HG02759 (cell line): ENCODE measurements around the gene AIRE.
"Not testable (repeated sequence)": the region's sequence is repeated elsewhere in the genome, so short reads cannot be mapped to it uniquely, and the experiment has no call there.

Experiments used
- ATAC-seq: cut with Tn5 transposase; IDR thresholded peaks from one replicate; pipeline ENCODE4 v1.9.1; 2021; ENCODE audit warnings: mild to moderate bottlenecking, moderate library complexity; ENCODE audit not compliant: unreplicated experiment

Gene AIRE

DNA sequence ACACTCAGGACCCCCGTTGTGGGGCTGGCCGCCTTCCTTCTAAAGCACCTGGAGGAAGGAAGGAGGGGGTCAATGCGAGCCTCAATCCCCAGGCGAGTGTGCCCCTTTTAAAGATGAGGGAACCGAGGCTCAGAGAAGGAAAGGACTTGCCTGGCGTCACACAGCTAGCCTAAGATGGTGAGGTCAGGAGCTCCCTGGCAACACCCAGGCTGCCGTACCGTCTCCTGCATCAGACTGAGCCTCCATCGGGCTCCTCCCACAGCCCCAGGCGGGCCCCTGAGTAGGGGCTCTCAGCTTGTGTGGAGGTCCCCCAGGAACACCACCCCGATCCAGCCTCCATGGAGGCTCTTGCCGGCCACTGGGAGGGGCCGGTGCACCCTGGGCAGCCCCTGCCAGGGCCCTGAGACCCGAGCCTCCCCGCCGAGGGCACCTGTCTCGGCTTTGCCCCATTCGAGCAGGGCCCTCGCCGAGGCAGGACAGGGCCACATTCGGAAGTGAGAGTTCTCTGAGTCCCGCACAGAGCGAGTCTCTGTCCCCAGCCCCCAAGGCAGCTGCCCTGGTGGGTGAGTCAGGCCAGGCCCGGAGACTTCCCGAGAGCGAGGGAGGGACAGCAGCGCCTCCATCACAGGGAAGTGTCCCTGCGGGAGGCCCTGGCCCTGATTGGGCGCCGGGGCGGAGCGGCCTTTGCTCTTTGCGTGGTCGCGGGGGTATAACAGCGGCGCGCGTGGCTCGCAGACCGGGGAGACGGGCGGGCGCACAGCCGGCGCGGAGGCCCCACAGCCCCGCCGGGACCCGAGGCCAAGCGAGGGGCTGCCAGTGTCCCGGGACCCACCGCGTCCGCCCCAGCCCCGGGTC is at the start of gene AIRE:
Gene AIRE, plus strand, starts transcription at position 739 of the 855 bp plus-strand sequence. CDS start 131 bp downstream, outside the sequence.
- no peak for ATAC-seq

DNA sequence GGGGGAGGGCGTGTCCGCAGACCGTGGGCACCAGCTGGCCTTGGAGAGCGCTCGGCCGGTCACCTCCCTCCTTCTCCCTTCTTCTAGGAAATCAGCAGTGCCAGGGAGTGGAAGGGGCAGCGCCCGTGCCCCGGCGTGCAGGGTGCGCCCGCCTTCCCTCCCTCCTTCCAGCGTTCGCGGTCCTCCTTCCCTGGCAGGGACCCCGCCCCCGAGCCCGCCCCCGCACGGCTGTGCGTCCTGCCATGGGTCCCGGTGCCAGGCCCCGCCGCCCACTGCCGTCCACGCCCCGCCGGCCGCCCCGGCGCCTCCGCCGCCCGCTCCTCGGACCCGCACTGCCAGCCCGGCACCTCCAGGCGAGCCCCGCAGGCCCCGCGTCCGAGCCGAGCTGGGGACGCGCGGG is 45.3 kb upstream of the AIRE start:
- not testable (repeated sequence) for ATAC-seq

DNA sequence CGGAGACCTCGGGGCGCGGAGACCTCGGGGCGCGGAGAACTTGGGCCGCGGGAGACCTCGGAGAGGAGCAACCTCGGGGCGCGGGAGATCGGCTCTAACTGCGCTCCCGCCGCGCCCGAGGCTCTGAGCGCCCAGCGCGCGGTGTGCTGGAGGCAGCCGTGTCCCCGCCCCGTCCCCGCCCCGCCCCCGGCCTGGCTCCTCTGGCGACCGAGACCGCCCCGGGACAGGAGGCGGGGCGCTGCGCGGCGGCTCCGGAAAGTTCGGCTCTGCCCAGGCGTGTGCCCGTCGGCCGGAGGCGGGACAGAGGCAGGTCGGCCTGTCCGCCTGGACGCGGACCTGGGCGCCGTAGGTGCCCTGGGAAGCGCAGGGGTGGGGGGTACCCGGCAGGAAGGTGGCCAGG is 44.8 kb upstream of the AIRE start, which contains the start of gene ICOSLG:
Gene ICOSLG, minus strand, starts transcription at position 102 of the 400 bp plus-strand sequence. CDS start 126 bp downstream, outside the sequence.
- peak; percentile 55 for ATAC-seq

DNA sequence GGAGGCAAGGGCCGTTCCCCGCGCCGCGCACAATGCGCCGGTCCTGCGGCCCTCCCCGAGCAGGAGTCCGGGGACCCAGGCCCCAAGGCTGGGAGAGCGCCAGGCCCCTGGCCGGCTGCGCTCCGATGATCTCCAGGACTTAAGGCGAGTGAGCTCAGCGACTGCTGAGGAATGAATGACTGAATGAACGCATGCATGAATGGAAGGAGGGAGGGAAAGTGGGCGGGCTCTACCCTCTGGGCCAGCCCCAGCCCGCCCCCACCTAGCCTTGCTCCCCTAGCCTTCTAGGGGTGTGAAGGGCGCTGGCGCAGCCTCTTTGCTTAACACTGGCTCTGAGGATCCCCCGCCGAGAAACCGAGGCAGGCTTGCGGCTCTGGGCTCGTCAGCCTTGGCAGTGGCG is 44.4 kb upstream of the AIRE start:
- ATAC-seq, result peak; percentile 43

DNA sequence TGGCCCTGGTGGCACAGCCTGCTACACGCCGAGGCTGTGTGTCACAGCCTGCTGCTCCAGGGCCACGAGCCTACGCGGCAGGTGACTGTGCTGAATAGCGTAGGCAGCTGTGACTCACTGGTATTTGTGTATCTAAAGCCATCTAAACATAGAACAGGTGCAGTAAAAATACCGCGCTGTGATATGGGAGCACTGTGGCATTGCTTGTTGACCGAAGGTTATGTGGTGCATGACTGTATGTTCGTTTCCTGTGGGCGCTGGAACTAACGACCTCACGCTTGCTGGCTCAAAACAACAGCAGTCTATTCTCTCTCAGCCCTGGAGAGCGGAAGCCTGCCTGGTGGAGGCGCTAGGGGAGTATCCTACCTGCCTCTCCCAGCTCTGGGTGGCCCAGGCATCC is 41.7 kb upstream of the AIRE start:
- peak; percentile 50 for ATAC-seq

DNA sequence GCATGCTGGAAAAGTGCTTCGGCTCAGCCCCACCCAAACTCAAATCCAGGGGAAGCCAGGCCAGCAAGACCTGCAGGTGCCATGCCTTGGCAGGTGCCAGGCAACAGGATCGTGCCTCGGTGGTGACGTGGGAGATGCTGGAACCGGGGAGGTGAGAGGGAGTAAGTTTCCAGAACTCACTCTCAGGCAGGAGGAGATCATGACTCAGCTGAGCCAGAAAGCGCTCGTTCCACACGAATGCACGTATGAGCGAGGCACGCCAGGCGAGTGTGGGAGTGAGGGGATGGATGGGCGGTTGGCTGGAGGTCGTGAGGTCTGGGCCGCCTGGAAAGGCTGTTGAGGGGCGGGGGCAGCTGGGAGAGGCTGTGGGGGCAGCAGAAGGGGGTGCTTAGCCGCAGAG is 37.8 kb upstream of the AIRE start:
- not testable (repeated sequence) for ATAC-seq

DNA sequence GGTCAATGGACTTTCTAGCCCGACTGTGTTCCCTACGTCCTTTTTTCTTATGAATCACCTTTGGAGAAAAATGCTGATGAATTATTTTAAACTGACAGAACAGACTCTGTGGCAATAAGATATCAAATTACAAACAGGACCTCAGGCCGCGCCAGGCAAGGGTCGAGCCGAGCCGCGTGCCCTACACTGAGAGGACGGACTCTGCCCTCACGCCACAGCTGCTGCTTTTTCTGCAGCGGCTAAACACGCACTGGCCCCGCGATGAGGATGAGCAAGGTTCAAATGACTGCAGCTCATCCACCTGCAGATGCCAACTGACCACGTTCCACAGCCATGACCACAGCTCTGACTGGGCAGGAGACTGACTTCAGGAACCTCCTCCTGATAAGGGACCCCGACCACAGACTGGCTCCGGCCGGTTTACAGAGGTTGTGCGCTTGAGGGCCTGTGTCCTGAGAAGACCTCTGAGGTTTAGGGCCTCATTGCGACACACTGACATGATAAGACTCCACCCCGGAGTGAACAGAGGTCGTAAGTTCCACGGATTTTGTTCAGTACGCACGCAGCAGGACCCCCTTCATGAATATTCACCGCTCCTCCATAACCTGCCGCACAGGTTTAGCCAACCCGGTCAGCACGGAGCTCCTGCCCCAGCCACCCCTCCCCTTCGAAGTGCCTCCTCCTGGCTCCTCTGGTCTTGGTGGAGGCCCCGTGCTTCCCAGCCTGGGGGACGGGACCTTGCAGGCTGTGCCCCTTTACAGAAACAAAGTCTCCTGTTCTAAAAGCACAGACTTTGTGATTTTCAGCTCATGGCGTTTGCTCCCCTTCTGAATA is 36.3 kb upstream of the AIRE start:
- ATAC-seq, result not testable (repeated sequence)

DNA sequence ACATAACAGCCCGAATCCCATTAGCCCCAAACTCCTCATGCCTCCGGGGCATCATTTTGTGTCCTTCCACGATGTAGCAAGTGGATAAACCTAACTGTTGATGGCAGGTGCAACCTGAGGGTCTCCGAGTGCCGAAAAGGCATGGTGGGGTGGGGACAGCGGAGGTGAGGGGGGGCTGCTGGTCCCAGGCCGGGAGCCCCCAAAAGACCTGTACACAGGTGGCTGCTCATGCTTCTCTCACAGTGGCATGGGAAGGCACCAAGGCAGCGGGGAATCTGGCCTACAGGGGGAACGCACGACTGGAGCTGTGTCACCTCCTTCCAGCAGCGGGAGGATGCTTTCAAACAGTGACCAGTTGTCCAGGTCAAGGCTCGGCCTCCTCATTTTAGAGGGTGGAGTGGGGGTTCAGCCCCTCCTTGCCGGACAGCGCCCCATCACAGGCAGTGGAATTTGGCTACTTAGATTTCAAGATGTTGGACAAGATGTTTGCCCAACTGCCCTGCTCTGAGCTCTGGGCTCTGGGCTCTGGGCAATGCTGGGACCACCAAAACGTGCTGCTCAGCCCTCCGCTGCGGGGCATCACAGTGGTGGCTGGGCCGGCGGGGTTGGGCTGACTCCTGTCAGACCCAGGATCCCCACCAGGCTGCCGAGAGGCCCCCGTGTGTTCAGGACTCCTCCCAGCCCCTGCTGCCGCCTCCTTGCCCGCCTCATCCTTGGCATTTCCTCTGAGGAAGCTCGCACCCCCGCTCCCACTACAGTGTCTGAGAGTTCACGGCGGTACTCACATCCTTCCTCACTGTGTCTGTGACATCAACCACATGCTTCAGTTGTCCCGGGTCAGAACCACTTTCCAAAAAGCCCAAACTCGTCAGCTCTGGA is 31.6 kb upstream of the AIRE start:
- ATAC-seq, result no peak

DNA sequence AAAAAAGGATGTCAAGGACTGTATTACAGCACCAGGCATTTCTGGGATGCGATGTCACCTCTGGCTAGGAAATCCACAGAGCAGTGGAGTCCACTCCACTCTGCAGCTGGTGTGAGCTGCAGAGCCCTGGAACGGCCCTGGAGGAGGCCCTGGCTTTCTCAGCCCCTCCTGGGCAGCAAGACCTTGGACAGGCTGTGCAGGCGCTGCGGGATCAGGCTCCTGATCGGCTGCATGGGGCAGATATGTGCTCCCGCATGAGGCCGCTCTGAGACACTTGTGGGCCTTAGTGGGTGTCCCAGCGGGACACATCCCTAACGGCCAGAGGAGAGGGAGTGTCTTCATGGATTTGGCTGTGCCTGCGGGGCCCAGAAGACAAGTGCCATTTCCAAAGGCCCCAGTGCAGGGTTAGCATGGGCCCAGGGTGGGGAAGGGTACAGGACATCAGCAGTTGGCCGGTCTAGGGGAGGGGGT is 30.1 kb upstream of the AIRE start:
- no peak for ATAC-seq

DNA sequence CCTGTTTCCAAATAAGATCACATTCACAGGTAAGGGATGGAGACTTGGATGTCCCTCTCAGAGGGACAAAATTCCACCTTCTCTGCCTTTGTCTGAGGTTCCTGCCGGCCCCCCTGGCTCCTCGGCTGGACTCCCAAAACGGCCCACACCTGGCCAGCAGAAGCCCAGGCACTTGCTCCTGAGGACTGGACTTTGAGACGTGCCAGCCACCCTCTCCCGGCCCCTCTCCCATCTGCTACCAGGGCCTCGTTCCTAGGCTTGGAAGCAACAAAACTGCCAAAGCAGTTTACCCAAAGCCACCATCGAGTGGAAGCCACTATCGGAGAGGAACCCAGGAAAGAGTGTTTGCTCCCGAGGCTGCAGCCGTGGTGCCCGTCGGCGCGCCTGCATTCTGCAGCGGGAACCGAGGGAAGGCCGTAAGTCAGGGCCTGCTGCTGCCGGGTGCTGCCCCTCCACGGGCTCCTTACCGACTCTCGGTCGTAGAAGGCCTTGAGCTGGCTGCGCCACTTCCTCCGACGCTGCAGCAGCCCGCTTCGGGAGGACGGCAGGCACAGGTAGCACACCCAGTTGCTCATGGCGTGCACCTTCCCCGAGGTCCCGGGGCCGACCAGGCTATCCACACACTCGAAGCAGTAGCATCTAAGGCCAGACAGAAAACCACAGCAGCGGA is 27.5 kb upstream of the AIRE start:
- ATAC-seq, result no peak

DNA sequence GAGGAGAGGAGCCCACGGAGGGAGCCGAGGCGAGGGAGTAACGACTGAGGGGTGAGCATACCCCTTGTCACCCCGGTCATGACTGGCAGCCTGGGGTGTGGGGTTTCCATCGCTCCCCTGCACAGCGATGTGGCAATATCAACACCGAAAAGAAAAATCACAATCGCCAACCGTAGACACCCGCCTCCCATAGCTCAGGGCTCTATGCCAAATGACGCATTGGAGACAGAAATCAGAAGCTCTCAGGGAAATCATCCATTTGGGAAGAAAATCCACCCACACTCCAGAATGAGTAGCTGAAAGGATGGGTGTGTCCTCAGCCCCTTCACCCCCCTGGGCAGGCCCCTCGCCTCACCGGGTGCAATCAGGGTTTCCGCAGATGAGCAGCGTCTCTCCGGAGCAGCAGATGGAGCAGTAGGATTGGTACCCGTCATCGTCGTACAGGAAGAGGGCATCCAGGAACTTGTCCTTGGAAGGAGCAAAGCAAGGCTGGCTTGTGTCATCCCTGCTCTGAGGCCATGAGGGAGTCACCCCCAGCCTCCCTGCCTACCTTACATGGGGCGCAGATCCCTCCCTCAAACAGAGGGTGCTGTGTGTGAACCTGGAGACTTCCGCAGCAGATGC is 26.5 kb upstream of the AIRE start:
- ATAC-seq, result no peak

DNA sequence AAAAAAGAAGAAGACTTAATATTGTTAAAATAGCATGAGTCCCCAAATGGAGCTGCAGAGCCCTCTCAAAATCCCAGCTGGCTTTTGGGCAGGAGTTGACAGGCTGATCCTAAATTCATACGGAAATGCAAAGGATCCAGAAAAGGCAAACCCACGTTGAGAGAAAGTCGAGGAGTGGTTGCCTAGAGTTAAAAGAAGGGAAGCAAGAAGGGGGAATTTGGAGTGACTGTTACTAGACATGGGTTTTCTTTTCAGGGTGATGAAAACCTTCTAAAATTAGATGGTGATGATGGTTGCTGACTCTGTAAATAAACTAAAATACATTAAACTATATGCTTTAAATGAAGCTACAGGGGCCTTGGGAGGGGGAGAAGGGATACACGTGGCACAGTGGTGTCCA is 25.6 kb upstream of the AIRE start:
- no peak for ATAC-seq

DNA sequence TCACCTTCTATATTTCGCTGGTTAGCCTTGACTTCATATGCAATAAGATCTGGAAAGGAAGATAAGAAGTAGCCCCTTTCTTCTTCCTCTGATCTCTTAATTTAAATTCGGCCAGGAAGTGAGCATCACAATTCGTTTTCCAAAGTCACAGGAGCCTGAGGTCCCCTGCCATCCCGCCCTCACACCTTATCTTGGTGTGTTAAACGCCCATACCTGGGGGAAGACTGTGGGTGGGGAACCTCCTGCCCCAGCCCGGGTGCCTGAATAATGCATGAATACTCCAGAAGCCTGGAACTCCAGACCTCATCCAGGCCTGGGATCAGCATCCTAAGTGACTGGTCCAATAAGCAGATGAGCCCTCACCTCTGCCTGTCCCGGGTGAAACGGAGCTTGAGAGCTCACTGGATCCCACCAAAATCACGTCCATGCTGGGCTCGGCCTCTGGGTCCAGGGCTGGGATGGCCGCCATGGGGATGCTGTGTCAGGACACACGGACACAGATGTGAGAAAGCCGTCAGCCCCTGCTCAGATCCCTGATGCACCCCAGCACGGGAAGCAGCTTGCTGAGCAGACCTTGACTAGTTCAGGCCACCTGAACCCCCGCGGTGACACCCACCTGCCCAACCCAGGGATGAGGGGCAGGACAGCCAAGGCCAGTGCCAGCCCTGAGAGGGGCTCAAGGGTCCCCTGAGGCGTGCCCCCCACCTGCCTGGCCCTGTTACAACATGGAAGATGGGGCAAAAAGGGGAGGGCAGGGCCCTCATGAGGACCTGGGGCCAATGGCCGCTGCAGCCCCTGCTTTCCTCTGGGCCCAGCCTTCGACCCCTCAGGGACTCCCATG is 24.7 kb upstream of the AIRE start:
- ATAC-seq, result no peak

DNA sequence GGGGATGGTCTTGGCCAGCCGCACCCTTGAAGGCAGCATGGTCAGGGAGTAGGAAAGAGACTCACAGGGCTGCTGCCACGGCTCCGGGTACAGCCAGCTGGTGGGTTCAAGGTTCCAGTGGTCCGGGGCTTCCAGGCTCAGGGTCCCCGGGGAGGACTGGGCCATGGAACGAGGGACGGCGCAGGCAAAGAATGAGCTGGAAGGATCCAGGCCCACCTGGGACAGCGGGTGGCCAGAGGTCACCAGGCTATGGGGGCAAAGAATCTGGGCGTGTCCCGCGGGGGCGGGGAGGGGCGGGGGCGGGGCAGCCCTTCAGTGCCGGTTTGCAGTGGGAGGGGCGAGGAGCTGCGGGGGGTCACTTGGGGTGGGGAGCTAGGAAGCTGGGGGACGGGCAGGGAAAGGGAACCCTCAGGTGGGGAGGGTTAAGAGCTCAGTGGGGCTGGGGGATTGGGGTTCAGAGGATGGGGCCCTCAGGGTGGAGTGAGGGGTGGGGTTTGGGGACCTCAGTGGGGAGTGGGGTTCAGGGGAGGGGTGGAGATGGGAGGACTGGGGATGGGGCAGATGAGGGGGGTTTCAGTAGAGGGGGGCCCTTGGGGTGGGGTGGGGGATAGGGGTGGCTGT is 23.9 kb upstream of the AIRE start, which contains the start of gene DNMT3L:
Gene DNMT3L, minus strand, starts transcription at position 223 of the 621 bp plus-strand sequence. CDS start 638 bp downstream, outside the sequence.
- ATAC-seq, result no peak

DNA sequence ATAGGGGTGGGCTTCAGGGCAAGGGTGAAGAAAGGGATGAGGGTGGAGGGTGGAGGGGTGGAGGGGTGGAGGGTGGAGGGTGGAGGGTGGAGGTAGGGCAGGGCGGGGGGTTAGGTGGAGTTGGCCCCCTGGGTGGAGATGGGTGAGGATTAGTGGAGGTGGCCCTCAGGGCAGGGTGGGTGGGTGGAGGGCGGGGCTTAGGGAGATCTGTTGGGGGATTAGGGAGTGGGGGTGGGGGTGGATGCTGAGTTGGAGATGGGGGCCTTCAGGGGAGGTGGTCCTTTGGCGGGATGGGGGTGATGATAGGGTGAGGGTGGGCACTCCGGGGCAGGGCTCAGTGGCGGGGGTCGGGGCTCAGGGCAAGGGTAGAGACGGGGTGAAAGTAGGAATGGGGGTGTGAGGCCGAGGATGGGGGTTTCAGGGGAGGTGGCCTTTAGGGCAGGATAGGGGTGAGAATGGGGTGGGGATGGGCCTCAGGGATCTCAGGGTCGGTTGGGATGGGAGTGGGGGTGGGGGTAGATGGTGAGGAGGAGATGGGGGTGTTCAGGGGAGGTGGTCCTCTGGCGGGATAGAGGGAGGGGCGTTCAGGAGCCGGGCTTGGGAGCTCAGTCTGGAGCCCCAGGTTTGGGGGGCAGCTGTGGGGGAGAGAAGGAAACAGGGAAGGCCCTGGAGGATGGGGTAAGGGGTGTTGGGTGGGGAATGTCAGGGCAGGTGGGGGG is 23.2 kb upstream of the AIRE start:
- ATAC-seq, result no peak

DNA sequence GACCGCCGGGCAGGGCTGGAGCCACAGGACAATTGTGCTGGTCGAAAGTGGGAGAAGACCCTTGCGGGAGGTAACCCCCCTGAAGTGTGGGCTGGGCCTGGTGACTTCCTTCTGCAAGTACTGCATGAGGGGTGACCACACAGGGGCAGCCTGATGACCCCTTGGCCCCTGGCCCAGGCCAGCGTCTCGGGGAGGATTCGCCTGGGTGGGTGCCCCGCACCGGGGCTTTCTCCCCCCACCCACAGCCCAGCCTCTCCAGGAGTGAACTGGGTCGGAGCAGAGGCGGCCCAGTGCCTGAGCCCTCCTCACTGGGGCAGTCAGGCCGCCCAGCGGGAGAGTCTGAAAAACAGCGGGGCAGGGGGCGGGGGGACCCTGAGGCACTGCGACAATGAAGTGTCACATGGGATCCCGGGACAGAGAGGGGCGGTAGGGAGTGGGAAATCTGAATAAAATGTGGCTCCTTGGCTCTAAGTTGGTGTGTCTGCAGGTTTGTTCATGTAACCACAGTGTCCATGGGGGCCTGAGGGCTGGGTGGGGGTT is 22.4 kb upstream of the AIRE start:
- no peak for ATAC-seq

DNA sequence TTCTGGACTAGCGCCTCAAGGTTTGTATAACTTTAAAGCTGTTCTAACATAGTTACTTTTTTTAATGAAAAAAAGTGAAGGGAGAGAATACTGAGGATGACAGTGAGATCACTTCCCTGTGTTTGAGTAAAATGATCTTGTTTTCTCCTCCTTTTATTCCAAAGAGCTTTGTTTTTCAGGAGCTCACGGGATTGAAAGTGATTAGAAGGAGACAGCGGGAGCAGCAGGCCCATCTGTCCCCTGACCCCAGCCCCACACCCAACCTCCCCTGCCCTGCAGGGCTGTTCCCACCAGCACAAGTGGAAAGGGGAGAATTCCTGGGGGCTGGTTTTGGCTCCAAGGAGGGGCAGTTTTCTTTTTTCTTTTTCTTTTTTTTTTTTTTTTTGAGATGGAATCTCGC is 21.9 kb upstream of the AIRE start:
- ATAC-seq, result no peak
